ENCODE results near the gene RNF187. TPM values are rescaled to one million over a fixed set of nuclear protein-coding genes. Genes with fewer than 3 reads are reported as not detected.

Gene RNF187
- total and polyA plus RNA-seq, 10 of the 15 experiments (the other 5 are each of a cell fraction or from before 2014, with no cell fraction given), result 2.6 to 116 (median 29.5) TPM

- Histone ChIP-seq H3K27me3 (replicated peaks in 1 of 2; ENCODE audit: control insufficient read depth in 2 of 2, insufficient read depth in 2 of 2, low read length in 1 of 2) (no peaks in the 10 kb centered on the region), H3K9me3 (replicated peaks; ENCODE audit: control insufficient read depth, insufficient read depth, low read length) (no peaks in the 10 kb centered on the region), H2AFZ (ENCODE audit: control insufficient read depth, low read depth, low read length) (no peak overlapping the region), H3K36me3 (ENCODE audit: control insufficient read depth in 2 of 2, insufficient read depth in 2 of 2, low read length in 1 of 2) (no peaks in the 10 kb centered on the region), H3K9ac (ENCODE audit: control insufficient read depth, insufficient read depth, low read length) (no peak overlapping the region), H4K20me1 (ENCODE audit: control insufficient read depth, insufficient read depth) (no peaks in the 10 kb centered on the region), H3K4me2 (ENCODE audit: control insufficient read depth, insufficient read depth) (no peak overlapping the region), H3K79me2 (ENCODE audit: control insufficient read depth, insufficient read depth, low read length) (no peaks in the 10 kb centered on the region), H3K4me3 (no peak overlapping the region), H3K27ac (ENCODE audit: control insufficient read depth, insufficient read depth) (no peak overlapping the region), H3K4me1 (ENCODE audit: control insufficient read depth, insufficient read depth, low read length) (peaks cover 21% of the 10 kb centered on the region)
- no peak for TF ChIP-seq ZNF274 (IDR thresholded peaks at IDR 0.05; ENCODE audit: insufficient read depth, insufficient read length)
- TF ChIP-seq MTA2 (IDR thresholded peaks at IDR 0.05; ENCODE audit: low read depth), result no peak
- TF ChIP-seq RUNX3 (IDR thresholded peaks at IDR 0.05; ENCODE audit: low read length), result no peak
- no peak for TF ChIP-seq NR2C2 (IDR thresholded peaks at IDR 0.05; ENCODE audit: borderline replicate concordance, control insufficient read depth, insufficient read length, low read depth)
- TF ChIP-seq TCF3 (IDR thresholded peaks at IDR 0.05; ENCODE audit: borderline replicate concordance, insufficient read depth, low read depth, low read length), result no peak
- TF ChIP-seq KDM1A (IDR thresholded peaks at IDR 0.05; ENCODE audit: borderline replicate concordance), result no peak
- no peak for TF ChIP-seq PRDM15 (CRISPR knock-in tag; IDR thresholded peaks at IDR 0.05)
- no peak for TF ChIP-seq RB1 (IDR thresholded peaks at IDR 0.05; ENCODE audit: borderline replicate concordance)
- no peak for TF ChIP-seq NR2C1 (IDR thresholded peaks at IDR 0.05)
- TF ChIP-seq E4F1 (IDR thresholded peaks at IDR 0.05; ENCODE audit: borderline replicate concordance, partially characterized antibody), result no peak
- TF ChIP-seq ZNF217 (IDR thresholded peaks at IDR 0.05), result no peak
- TF ChIP-seq RELB (IDR thresholded peaks at IDR 0.05; ENCODE audit: low read depth), result no peak
- no peak for TF ChIP-seq PKNOX1 (IDR thresholded peaks at IDR 0.05)
- TF ChIP-seq YBX1 (IDR thresholded peaks at IDR 0.05), result no peak
- CTCF ChIA-PET, result interaction anchor here (0.6 to 1.6 kb wide), 3 partner anchors 9 to 479 kb away, joined by 3 read pairs; no protein-coding TSS in a partner anchor
- DNase-seq (ENCODE audit: low read depth, low spot score) (no peak), ATAC-seq (no peak), FAIRE-seq (no peak)
- RAD21 ChIA-PET (ENCODE audit: unreplicated experiment), result no interaction called here
- no TSS peak for BruUV-seq (replicated peaks)
- in situ Hi-C loops (cut with MboI), result no loop called here
- 84% methylated on average over 4 of the region's 4 CpGs for WGBS (ENCODE audit: insufficient coverage, insufficient replicate concordance, low lambda C conversion rate, missing lambda C conversion rate)
- intact Hi-C loops (cut with micrococcal nuclease; ENCODE audit: unreplicated experiment), result no loop called here
- SMC1A ChIA-PET (ENCODE audit: uncharacterized antibody, unreplicated experiment), result interaction anchor here (0.7 kb wide), 1 partner anchor 9 kb away, joined by 3 read pairs; no protein-coding TSS in a partner anchor
- POLR2A ChIA-PET, result no interaction called here
Observed at GRCh38 chr1:228477263-228477662, 9.9 kb upstream of the RNF187 start.
